HepG2 (cell line): ENCODE results near the gene CHN1. TPM values are rescaled to one million over a fixed set of nuclear protein-coding genes. Genes with fewer than 3 reads are reported as not detected.

Experiments used
- ATAC-seq: fragments of 200-7000 bp; cut with Tn5 transposase; 3 replicates; pipeline ENCODE4 v1.9.1; 2020; ENCODE audit warnings: mild to moderate bottlenecking, moderate library complexity
- BruUV-seq: library from RNA; stranded (reverse); fragments of 400-500 nt; replicated peaks from 2 replicates; lab custom pipeline; 2021; lab: Mats Ljungman, UMichigan
- CTCF ChIA-PET: fragments of 300-600 bp; formaldehyde crosslinking; extraction: SDS; loops from one replicate; lab custom pipeline; 2021; ENCODE audit warnings: low total read pairs, inconsistent platforms, low intra/inter-chr PET ratio; lab: Yijun Ruan, JAX
- POLR2A ChIA-PET: fragments of 350-600 bp; sonication (Branson Sonifier 250); formaldehyde crosslinking; loops from one replicate; lab custom pipeline; 2020; ENCODE audit warnings: antibody characterized with exemption, inconsistent platforms; lab: Yijun Ruan, JAX
- DNase-seq: peaks from one replicate; pipeline ENCODE4 v3.0.0-alpha.2; 2015; ENCODE audit warnings: low spot score
- FAIRE-seq: peaks from 3 replicates; lab custom pipeline; 2011; peaks lifted over from hg19 to GRCh38; lab: Jason Lieb, UNC
- H2AFZ ChIP-seq: one replicate; pipeline ENCODE4 v1.6.1; 2011; ENCODE audit warnings: low read length, inconsistent platforms
- H3K27ac ChIP-seq: fragments of 300-600 bp; 3 replicates; pipeline ENCODE4 v1.8.0; 2011; ENCODE audit warnings: mixed run types, mild to moderate bottlenecking, mixed read lengths, low read length, inconsistent platforms; ENCODE audit not compliant: insufficient read depth; ENCODE audit errors: extremely low read length
- H3K27me3 ChIP-seq, 2 experiments: fragments of 200-600 bp in 1 of 2; 2 replicates in 1 of 2; 3 replicates in 1 of 2; pipeline versions ENCODE4 v1.6.0 to v1.8.0; 2011; ENCODE audit warnings: low read length in 2 of 2, mild to moderate bottlenecking in 2 of 2, moderate library complexity in 2 of 2, inconsistent platforms in 1 of 2; ENCODE audit not compliant: insufficient read depth in 2 of 2, control insufficient read depth in 1 of 2
- H3K36me3 ChIP-seq, 2 experiments: fragments of 200-600 bp in 1 of 2; replicated peaks in 1 of 2; 2 replicates in 1 of 2; 3 replicates in 1 of 2; pipeline versions ENCODE4 v1.5.1 to v1.8.0; 2011; ENCODE audit warnings: low read length in 2 of 2, inconsistent platforms in 1 of 2; ENCODE audit not compliant: insufficient read depth in 2 of 2, control insufficient read depth in 1 of 2
- H3K4me1 ChIP-seq: 2 replicates; pipeline ENCODE4 v1.5.1; 2012; ENCODE audit warnings: low read length, inconsistent platforms; ENCODE audit not compliant: insufficient read depth
- H3K4me2 ChIP-seq: 2 replicates; pipeline ENCODE4 v1.6.0; 2011; ENCODE audit warnings: low read depth, low read length, inconsistent platforms
- H3K4me3 ChIP-seq, 3 experiments: fragments of 200-600 bp in 1 of 3; sonication (generic), shearing (Covaris generic) in 1 of 3; replicated peaks in 1 of 3; 2 replicates each; pipeline ENCODE4 v1.5.1; 2011 to 2016; ENCODE audit warnings: low read length in 3 of 3, inconsistent platforms in 2 of 3, low read depth in 2 of 3, mild to moderate bottlenecking in 2 of 3, control low read depth in 1 of 3, mixed read lengths in 1 of 3; ENCODE audit not compliant: insufficient read depth in 1 of 3
- H3K79me2 ChIP-seq: one replicate; pipeline ENCODE4 v1.6.1; 2011; ENCODE audit warnings: low read length, inconsistent platforms; ENCODE audit not compliant: insufficient read depth
- H3K9ac ChIP-seq: 2 replicates; pipeline ENCODE4 v1.6.0; 2011; ENCODE audit warnings: mild to moderate bottlenecking, low read depth, low read length, inconsistent platforms; ENCODE audit not compliant: insufficient read depth
- H3K9me3 ChIP-seq: 2 replicates; pipeline ENCODE4 v1.5.1; 2012; ENCODE audit warnings: mild to moderate bottlenecking, low read length
- H4K20me1 ChIP-seq: 2 replicates; pipeline ENCODE4 v1.6.0; 2011; ENCODE audit warnings: inconsistent platforms, mild to moderate bottlenecking, low read length, moderate library complexity; ENCODE audit not compliant: insufficient read depth
- CEBPB ChIP-seq: IDR thresholded peaks from 2 replicates; pipeline ENCODE4 v1.6.1; 2011; ENCODE audit warnings: low read depth, low read length, improper control_type of control experiment, borderline replicate concordance
- PRDM10 ChIP-seq: sonication (generic); formaldehyde crosslinking; IDR thresholded peaks from 2 replicates; pipeline ENCODE4 v1.4.0; 2020; ENCODE audit warnings: low read depth, missing genetic modification reagents
- ZFP36L1 ChIP-seq: sonication (generic); formaldehyde crosslinking; IDR thresholded peaks from 2 replicates; pipeline ENCODE4 v1.8.0; 2022; ENCODE audit warnings: mild to moderate bottlenecking, missing genetic modification reagents, moderate library complexity
- ZNF362 ChIP-seq: sonication (generic); formaldehyde crosslinking; IDR thresholded peaks from 2 replicates; pipeline ENCODE4 v1.4.0; 2020; ENCODE audit warnings: missing genetic modification reagents, mild to moderate bottlenecking, borderline replicate concordance
- WGBS: methylation state at CpG from one replicate; pipeline ENCODE4 v1.1.6; 2017; ENCODE audit warnings: low lambda C conversion rate; 5-methylcytosine and 5-hydroxymethylcytosine counted together
- in situ Hi-C: cut with HindIII; loops from 2 replicates; pipeline ENCODE4 v1.10.0; 2017; ENCODE audit warnings: low pct_unique_long_range_greater_than_20kb; ENCODE audit not compliant: extremely low pct_ligation_motif_present
- intact Hi-C: fragments of 100-400 bp; cut with micrococcal nuclease; formaldehyde crosslinking; loops from one replicate; pipeline ENCODE4 v1.10.0; 2022; ENCODE audit not compliant: unreplicated experiment
- polyA plus RNA-seq, 8 experiments: library from polyadenylated mRNA; depleted of rRNA in 3 of 8; stranded (reverse) in 7 of 8; unstranded in 1 of 8; fragments of >200 nt; fragmentation: Illumina TruSeq in 4 of 8; extraction: Trizol in 4 of 8; gene quantifications; 2 replicates each; pipeline versions ENCODE4 v1.2.1 to v1.2.3, GENCODE V29; 2011 to 2016; ENCODE audit warnings: low read depth in 4 of 8, missing spikeins in 1 of 8, mixed read lengths in 1 of 8; ENCODE audit not compliant: insufficient read depth in 1 of 8
- total RNA-seq, 5 experiments: library from RNA; depleted of rRNA; stranded (reverse); fragments of >200 nt; fragmentation: Illumina TruSeq; extraction: Trizol; gene quantifications; 2 replicates each; pipeline ENCODE4 v1.2.3, GENCODE V29; 2016; ENCODE audit warnings: low read depth in 1 of 5

Gene CHN1
- total and polyA plus RNA-seq, 2 of the 13 experiments (the other 11 are each of a cell fraction or from before 2014, with no cell fraction given): 2.8 to 3.5 TPM

- no peaks in the 10 kb centered on the region for H4K20me1 ChIP-seq
- H3K4me1 ChIP-seq: peaks cover 6% of the 10 kb centered on the region; the same call in 1 of the 2 replicates
- WGBS: 28% methylated on average over 8 of the region's 8 CpGs
- ATAC-seq (no peak), DNase-seq (no peak), FAIRE-seq (peak; percentile 26)
- ChIA-PET CTCF (no interaction called here), POLR2A (no interaction called here)
- H3K27ac ChIP-seq: no peak overlapping the region
- H3K27me3 ChIP-seq: no peaks in the 10 kb centered on the region
- in situ Hi-C loops (no loop called here), intact Hi-C loops (no loop called here)
- H3K9ac ChIP-seq: no peak overlapping the region
- H3K36me3 ChIP-seq: no peaks in the 10 kb centered on the region
- TF ChIP-seq ZNF362 (CRISPR knock-in tag) (peak; percentile 28; the same call in 1 of the 2 replicates), PRDM10 (CRISPR knock-in tag) (no peak), ZFP36L1 (CRISPR knock-in tag) (no peak), CEBPB (peak; percentile 50; the same call in 1 of the 2 replicates)
- H3K9me3 ChIP-seq: no peaks in the 10 kb centered on the region
- H3K4me2 ChIP-seq: no peak overlapping the region
- BruUV-seq: no TSS peak
- no peak overlapping the region for H2AFZ ChIP-seq
- no peak overlapping the region for H3K4me3 ChIP-seq
- H3K79me2 ChIP-seq: no peaks in the 10 kb centered on the region
Measured at GRCh38 chr2:174949988-174950687, 55.0 kb downstream of the CHN1 start.
